ENCODE data around the gene XRCC6. TPM values are rescaled to one million over a fixed set of nuclear protein-coding genes. Genes with fewer than 3 reads are reported as not detected.
"Not testable (repeated sequence)": the region's sequence is repeated elsewhere in the genome, so short reads cannot be mapped to it uniquely, and the experiment has no call there.

XRCC6 gene
- total RNA-seq, 1 experiment from 2014 or later = 407 TPM

DNA sequence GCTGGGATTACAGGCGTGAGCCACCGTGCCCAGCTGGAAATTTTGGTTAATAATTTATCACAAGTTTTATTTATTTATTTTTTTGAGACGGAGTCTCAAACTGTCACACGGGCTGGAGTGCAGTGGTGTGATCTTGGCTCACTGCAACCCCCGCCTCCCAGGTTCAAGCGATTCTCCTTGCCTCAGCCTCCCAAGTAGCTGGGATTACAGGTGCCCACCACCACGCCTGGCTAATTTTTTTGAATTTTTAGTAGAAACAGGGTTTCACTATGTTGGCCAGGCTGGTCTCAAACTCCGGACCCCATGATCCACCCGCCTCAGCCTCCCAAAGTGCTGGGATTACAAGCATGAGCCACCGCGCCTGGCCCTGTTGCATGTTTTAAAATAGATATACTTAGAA is 65.8 kb downstream of the XRCC6 start:
- not testable (repeated sequence) for DNase-seq (ENCODE audit: low read depth)

DNA sequence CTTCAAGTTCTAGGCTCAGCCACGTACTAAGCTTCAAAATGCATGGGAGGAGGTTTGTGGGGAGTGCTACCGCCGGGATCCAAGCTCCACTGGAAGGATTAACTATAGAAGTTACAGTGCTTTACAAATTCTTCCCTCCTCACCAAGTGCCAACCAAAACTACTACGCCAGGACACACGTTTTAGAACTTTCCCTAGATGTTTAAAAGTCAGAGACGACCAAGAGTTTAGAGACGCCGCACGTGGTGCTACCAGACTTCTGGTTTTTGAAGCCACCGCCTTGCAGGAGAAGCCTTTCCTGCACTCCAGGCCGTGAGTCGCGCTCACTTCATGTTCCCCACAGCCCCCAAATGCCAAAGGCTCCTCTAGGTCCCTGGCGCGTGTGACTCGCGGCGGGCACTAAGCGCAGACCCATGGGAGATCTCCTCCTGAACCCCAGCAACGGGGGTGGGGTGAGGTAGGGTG is 66.8 kb downstream of the XRCC6 start:
- DNase-seq (ENCODE audit: low read depth) = peak; percentile 26

DNA sequence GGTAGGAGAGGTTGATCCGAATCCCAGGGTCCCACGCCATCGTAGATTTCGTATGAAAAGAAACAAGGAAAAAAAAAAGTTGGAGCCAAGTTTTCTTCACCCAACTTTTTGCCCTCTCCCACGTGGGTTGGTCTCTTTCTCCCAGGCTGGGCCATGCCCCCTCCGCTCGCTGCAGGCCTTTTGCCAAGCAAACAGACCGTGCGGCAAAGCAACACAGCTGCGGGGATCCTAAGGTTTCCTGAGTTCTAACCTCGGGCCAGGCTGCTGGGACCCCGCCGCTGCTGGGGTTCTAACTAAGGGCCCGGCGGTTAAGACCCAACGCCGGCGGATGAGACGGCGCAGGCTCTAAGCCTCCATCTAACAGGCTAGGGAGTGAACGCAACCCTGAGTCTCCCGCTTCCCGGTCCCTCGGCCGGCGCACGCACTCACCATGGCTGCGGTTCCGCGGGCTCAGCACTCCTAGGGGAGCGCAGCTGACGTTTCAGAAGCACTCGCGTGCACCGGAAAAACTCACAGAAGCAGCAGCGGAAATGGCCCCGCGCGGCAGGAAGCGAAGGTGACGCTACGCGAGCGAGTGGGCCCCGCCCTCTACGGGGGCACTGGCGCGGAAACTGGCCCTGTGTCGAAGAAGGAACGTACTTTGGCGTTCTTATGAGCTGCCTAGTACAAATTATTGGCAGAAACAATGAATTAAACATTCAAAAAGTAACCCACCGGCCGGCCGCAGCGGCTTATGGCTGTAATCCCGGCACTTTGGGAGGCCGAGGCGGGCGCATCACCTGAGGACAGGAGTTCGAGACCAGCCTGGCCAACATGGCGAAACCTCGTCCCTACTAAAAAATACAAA is 67.5 kb downstream of the XRCC6 start, which contains the start of gene SNU13:
TSS of gene SNU13 (minus strand) at position 503 of the 847 bp plus-strand sequence. CDS start at position 432, 71 bp downstream.
- peak; percentile 91 for DNase-seq (ENCODE audit: low read depth)

- DNase-seq (ENCODE audit: low read depth) = no peak
Measured at GRCh38 chr22:41690476-41690875, 69.4 kb downstream of the XRCC6 start.

DNA sequence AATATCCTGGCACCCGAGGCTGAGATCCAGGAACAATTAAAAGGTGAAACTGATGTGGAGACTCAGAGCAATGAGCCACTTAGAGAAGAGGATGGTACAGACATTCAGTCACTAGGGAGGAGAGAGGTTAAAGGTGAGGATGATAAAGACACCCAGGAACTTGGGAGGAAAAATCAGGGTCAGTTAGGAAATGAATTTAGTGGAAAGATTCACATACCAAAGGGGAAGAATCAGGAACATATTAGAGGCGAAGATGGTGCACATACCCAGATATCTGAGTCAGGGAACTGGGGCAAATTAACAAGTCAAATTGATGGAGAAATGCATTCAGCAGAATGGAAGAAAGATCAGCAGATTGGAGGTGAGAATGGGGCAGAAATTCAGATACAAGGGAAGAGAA is 74.1 kb downstream of the XRCC6 start:
- no peak for DNase-seq (ENCODE audit: low read depth)

DNA sequence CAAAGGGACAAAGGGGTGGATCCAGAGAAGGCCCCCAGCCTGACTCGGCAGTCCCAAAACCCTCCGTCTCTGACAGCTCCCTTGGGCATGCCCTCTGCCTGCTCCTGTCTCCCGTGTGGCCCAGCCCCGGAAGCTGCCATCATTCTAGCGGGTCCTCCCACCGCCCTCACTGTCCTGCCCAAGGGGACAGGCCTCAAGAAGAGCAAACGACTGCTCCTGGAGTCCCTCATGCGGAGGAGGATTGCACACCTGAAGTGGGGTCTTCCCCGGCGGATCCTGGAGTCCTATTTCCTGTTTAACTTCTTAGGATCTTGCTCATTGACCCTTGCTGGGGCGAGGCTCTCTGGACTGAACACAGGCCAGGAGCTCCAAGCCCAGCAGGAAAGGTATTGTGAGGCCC is 75.6 kb downstream of the XRCC6 start:
- DNase-seq (ENCODE audit: low read depth) = no peak

- DNase-seq (ENCODE audit: low read depth) = peak; percentile 73
Measured at GRCh38 chr22:41697126-41697775, 76.2 kb downstream of the XRCC6 start.

- peak; percentile 59 for DNase-seq (ENCODE audit: low read depth)
Measured at GRCh38 chr22:41699264-41700107, 78.4 kb downstream of the XRCC6 start, which contains the start of gene MEI1. MEI1 (plus strand) TSS chr22:41699503; CDS start chr22:41699539, 36 bp downstream.

DNA sequence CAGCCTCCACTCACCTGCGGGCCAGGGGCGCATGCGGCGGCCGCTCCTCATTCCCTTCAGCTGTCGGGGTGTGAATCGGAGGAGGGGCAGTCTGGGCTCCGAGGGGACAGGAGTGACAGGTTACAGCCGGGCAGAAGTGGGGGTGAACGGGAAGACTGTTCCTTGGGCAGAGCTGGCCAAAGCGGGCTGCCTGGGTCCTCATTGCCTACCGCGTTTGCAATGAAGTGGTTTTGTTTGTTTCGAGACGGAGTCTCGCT is 78.9 kb downstream of the XRCC6 start:
- no peak for DNase-seq (ENCODE audit: low read depth)

- DNase-seq (ENCODE audit: low read depth) = no peak
Measured at GRCh38 chr22:41702763-41703162, 81.7 kb downstream of the XRCC6 start.

DNA sequence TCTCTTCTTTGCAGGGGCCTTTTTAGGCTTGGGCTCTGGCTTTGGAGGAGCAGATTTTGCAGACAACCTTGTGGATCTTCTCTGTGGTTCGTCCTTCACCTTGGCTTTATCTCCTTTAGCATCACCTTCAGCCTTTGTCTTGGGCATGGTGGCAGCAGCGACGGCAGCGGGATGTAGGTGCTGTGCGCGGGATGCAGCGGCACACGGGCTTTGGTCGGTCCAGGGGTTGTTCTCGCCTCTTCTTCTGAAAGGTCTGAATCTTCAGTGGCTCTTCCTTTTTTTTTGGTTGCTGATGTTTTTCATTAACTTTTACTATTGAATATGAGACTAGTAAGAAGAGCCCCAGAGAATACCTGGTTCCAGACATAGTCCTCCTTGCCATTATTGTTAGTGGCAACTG is 88.2 kb downstream of the XRCC6 start:
- no peak for DNase-seq (ENCODE audit: low read depth)

DNA sequence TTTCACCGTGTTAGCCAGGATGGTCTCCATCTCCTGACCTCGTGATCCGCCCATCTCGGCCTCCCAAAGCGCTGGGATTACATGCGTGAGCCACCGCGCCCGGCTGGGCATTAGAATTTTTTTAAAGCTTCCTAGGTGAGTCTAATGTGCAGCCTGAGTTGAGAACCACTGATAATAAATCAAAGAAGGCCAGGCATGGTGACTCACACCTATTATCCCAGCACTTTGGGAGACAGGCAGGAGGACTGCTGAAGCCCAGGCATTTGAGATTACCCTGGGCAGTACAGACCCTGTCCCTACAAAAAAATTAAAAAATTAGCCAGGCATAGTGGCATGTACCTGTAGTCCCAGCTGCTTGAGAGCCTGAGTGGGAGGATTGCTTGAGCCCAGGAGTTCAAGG is 91.9 kb downstream of the XRCC6 start:
- no peak for DNase-seq (ENCODE audit: low read depth)

Other genes with a start within 250 kb of the XRCC6 start
- 8.8 and 13.0 TPM in 2 replicates for gene TEF, start 239.4 kb upstream of the XRCC6 start, total RNA-seq (2014; rRNA removed; shearing (Covaris generic))
- gene TOB2, start 174.5 kb upstream of the XRCC6 start, total RNA-seq (2014; rRNA removed; shearing (Covaris generic)) = 11.5 and 14.2 TPM in 2 replicates
- gene PHF5A, start 152.6 kb upstream of the XRCC6 start, total RNA-seq (2014; rRNA removed; shearing (Covaris generic)) = 55.6 and 59.7 TPM in 2 replicates
- 38.5 and 43.7 TPM in 2 replicates for gene ACO2, start 152.2 kb upstream of the XRCC6 start, total RNA-seq (2014; rRNA removed; shearing (Covaris generic))
- 11.5 and 14.0 TPM in 2 replicates for gene POLR3H, start 76.8 kb upstream of the XRCC6 start, total RNA-seq (2014; rRNA removed; shearing (Covaris generic))
- not detected in 2 replicates for gene CSDC2, start 60.3 kb upstream of the XRCC6 start, total RNA-seq (2014; rRNA removed; shearing (Covaris generic))
- 24.2 and 25.9 TPM in 2 replicates for gene PMM1, start 31.5 kb upstream of the XRCC6 start, total RNA-seq (2014; rRNA removed; shearing (Covaris generic))
- gene DESI1, start 252 bp upstream of the XRCC6 start, total RNA-seq (2014; rRNA removed; shearing (Covaris generic)) = 14.1 and 24.3 TPM in 2 replicates
- gene SNU13, start 67.6 kb downstream of the XRCC6 start, total RNA-seq (2014; rRNA removed; shearing (Covaris generic)) = 153 and 175 TPM in 2 replicates
- not detected in 2 replicates for gene MEI1, start 78.2 kb downstream of the XRCC6 start, total RNA-seq (2014; rRNA removed; shearing (Covaris generic))
- gene CCDC134, start 179.4 kb downstream of the XRCC6 start, total RNA-seq (2014; rRNA removed; shearing (Covaris generic)) = 8.1 and 11.2 TPM in 2 replicates
- gene SREBF2, start 211.8 kb downstream of the XRCC6 start, total RNA-seq (2014; rRNA removed; shearing (Covaris generic)) = 27.4 and 27.6 TPM in 2 replicates